Testis (tissue), 2 donors: ENCODE results near the gene PSORS1C1.

ENCODE experiments used
- POLR2A ChIP-seq: fragments of 450-650 bp; IDR thresholded peaks from one replicate; pipeline ENCODE4 v1.6.1; 2017; ENCODE audit warnings: antibody characterized with exemption, mild to moderate bottlenecking, moderate library complexity
- TF ChIP-seq, protein P1 (sequence below), 3 experiments: fragments of 450-650 bp in 2 of 3; fragments of 200-600 bp in 1 of 3; sonication (generic) in 1 of 3; IDR thresholded peaks; one replicate each; pipeline ENCODE4 v1.5.1; 2016 to 2019; ENCODE audit warnings: antibody characterized with exemption in 3 of 3, mild to moderate bottlenecking in 2 of 3, moderate library complexity in 1 of 3

DNA sequence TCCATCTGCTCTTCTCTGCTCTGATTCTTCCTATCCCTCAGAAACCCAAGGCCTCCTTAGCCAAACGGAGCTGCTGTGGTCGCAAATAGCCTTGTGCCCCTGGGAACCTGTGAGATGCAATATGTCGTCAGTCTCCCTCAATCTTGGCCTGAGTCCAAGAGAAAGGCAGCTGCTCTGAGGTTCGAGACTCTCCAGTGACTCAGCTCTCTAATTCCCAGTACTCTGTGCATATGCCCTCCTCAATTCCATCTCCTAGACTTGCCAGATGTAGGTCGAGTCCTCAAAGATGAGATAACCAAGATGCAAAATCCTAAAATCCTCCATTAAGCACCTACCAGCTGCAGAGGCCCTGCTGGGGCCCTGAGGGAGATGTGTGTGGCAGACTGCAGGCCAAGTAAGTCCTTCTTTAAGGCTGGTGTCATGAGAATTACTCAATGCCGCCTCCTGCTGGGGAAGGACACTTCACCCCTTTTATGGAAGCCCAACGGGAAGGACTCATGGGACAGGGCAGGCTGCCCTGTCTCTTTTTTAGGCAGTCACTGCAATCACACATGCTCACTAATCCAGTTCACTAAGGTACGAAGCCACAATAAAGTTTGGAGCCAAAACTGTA lies 30.8 kb upstream of the PSORS1C1 start:
- TF ChIP-seq, protein P1, sequence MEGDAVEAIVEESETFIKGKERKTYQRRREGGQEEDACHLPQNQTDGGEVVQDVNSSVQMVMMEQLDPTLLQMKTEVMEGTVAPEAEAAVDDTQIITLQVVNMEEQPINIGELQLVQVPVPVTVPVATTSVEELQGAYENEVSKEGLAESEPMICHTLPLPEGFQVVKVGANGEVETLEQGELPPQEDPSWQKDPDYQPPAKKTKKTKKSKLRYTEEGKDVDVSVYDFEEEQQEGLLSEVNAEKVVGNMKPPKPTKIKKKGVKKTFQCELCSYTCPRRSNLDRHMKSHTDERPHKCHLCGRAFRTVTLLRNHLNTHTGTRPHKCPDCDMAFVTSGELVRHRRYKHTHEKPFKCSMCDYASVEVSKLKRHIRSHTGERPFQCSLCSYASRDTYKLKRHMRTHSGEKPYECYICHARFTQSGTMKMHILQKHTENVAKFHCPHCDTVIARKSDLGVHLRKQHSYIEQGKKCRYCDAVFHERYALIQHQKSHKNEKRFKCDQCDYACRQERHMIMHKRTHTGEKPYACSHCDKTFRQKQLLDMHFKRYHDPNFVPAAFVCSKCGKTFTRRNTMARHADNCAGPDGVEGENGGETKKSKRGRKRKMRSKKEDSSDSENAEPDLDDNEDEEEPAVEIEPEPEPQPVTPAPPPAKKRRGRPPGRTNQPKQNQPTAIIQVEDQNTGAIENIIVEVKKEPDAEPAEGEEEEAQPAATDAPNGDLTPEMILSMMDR (IDR thresholded peaks at IDR 0.05): peak in 2 of 3 experiments; percentile 3 to 28
- TF ChIP-seq POLR2A: no peak
